Fibroblast of skin of scalp (primary cell): ENCODE data around the gene ANK3.

Experiments used
- DNase-seq: peaks from one replicate; pipeline ENCODE4 v3.0.0-alpha.2; 2013

ANK3 gene

GRCh38 chr10:60209874-60210570 is 179.7 kb downstream of the ANK3 start:
- peak; percentile 29 for DNase-seq

- peak; percentile 58 for DNase-seq
Observed at GRCh38 chr10:60208676-60209269, 180.9 kb downstream of the ANK3 start.

GRCh38 chr10:60207894-60208293 is 181.8 kb downstream of the ANK3 start:
- no peak for DNase-seq

- no peak for DNase-seq
Observed at GRCh38 chr10:60206735-60207134, 182.9 kb downstream of the ANK3 start.

GRCh38 chr10:60205741-60206140 is 183.9 kb downstream of the ANK3 start:
- DNase-seq, result no peak

- peak; percentile 57 for DNase-seq
Observed at GRCh38 chr10:60203993-60204618, 185.6 kb downstream of the ANK3 start.

- DNase-seq, result no peak
Observed at GRCh38 chr10:60200682-60201053, 189.0 kb downstream of the ANK3 start.

- DNase-seq, result no peak
Observed at GRCh38 chr10:60200012-60200681, 189.5 kb downstream of the ANK3 start.

- DNase-seq, result no peak
Observed at GRCh38 chr10:60197206-60197605, 192.5 kb downstream of the ANK3 start.

GRCh38 chr10:60194421-60194820 is 195.3 kb downstream of the ANK3 start:
- DNase-seq, result no peak

- DNase-seq, result no peak
Observed at GRCh38 chr10:60192946-60193345, 196.7 kb downstream of the ANK3 start.

- DNase-seq, result no peak
Observed at GRCh38 chr10:60189861-60190475, 199.7 kb downstream of the ANK3 start.

- no peak for DNase-seq
Observed at GRCh38 chr10:60188548-60188947, 201.1 kb downstream of the ANK3 start.

GRCh38 chr10:60187691-60188090 is 202.0 kb downstream of the ANK3 start:
- DNase-seq, result no peak

GRCh38 chr10:60186315-60187071 is 203.2 kb downstream of the ANK3 start:
- no peak for DNase-seq

GRCh38 chr10:60185421-60185820 is 204.3 kb downstream of the ANK3 start:
- DNase-seq, result no peak

- DNase-seq, result peak; percentile 63
Observed at GRCh38 chr10:60182691-60183090, 207.0 kb downstream of the ANK3 start.

GRCh38 chr10:60176925-60177324 is 212.8 kb downstream of the ANK3 start:
- DNase-seq, result no peak

- DNase-seq, result no peak
Observed at GRCh38 chr10:60175441-60175971, 214.2 kb downstream of the ANK3 start.

- DNase-seq, result no peak
Observed at GRCh38 chr10:60172363-60172990, 217.2 kb downstream of the ANK3 start.

GRCh38 chr10:60171436-60172013 is 218.2 kb downstream of the ANK3 start:
- DNase-seq, result peak; percentile 13
